Thyroid gland (tissue), 4 donors: Measurements from ENCODE around the gene IQSEC3. TPM values are rescaled to one million over a fixed set of nuclear protein-coding genes. Genes with fewer than 3 reads are reported as not detected.
"Not testable (repeated sequence)": the region's sequence is repeated elsewhere in the genome, so short reads cannot be mapped to it uniquely, and the experiment has no call there.

Experiments used
- DNase-seq, 2 donors: peaks; one replicate each; pipeline ENCODE4 v3.0.0-alpha.2; 2019
- H3K27ac ChIP-seq, 3 donors: fragments of 200-600 bp; sonication (generic); 1 replicate in 2 of 3; 2 replicates in 1 of 3; pipeline ENCODE4 v1.5.1; 2016 to 2019; ENCODE audit warnings: mild to moderate bottlenecking in 1 of 3, moderate library complexity in 1 of 3
- H3K27me3 ChIP-seq: fragments of 200-600 bp; sonication (generic); one replicate; pipeline ENCODE4 v1.5.1; 2019
- H3K36me3 ChIP-seq, 2 donors: fragments of 200-600 bp; sonication (generic); one replicate each; pipeline ENCODE4 v1.5.1; 2016 to 2019
- H3K4me1 ChIP-seq, 2 donors: fragments of 200-600 bp; sonication (generic); one replicate each; pipeline ENCODE4 v1.5.1; 2017 to 2019
- H3K4me3 ChIP-seq, 3 donors: fragments of 200-600 bp; sonication (generic); replicated peaks in 1 of 3; 1 replicate in 2 of 3; 2 replicates in 1 of 3; pipeline ENCODE4 v1.5.1; 2016; ENCODE audit warnings: mild to moderate bottlenecking in 1 of 3
- H3K9me3 ChIP-seq: fragments of 200-600 bp; sonication (generic); one replicate; pipeline ENCODE4 v1.5.1; 2017
- CTCF ChIP-seq, 6 experiments: fragments of 200-600 bp in 3 of 6; fragments of 450-650 bp in 3 of 6; sonication (generic) in 3 of 6; IDR thresholded peaks; one replicate each; pipeline ENCODE4 v1.5.1; 2016 to 2019; ENCODE audit warnings: antibody characterized with exemption in 6 of 6, mild to moderate bottlenecking in 2 of 6, inconsistent platforms in 1 of 6, moderate library complexity in 1 of 6
- POLR2A ChIP-seq, 2 donors: fragments of 450-650 bp; IDR thresholded peaks; one replicate each; pipeline ENCODE4 v1.6.1; 2017; ENCODE audit warnings: antibody characterized with exemption in 2 of 2, mild to moderate bottlenecking in 2 of 2, moderate library complexity in 1 of 2
- WGBS, 2 donors: methylation state at CpG; one replicate each; pipeline ENCODE4 v1.1.5; 2017; 5-methylcytosine and 5-hydroxymethylcytosine counted together
- intact Hi-C: fragments of 100-400 bp; cut with DNase I; formaldehyde crosslinking; loops from one replicate; pipeline ENCODE4 v1.15.1; 2023
- total RNA-seq, 4 donors: library from RNA; depleted of rRNA; stranded (reverse); fragments of >200 nt; gene quantifications; one replicate each; pipeline ENCODE4 v1.2.3, GENCODE V29; 2016

Gene IQSEC3
- total RNA-seq, 4 donors from 2014 or later, result 0.27 to 1.3 (median 1.0) TPM

GRCh38 chr12:22190-22529, 44.4 kb upstream of the IQSEC3 start:
- intact Hi-C loops, result no loop called here
- H3K27ac ChIP-seq, result no peak overlapping the region
- TF ChIP-seq CTCF (IDR thresholded peaks at IDR 0.05) (no peak), POLR2A (IDR thresholded peaks at IDR 0.05) (no peak)
- H3K36me3 ChIP-seq, result peaks cover 8 to 10% of the 10 kb centered on the region in 2 donors
- no peaks in the 10 kb centered on the region for H3K27me3 ChIP-seq
- 66 to 75% methylated on average over 4 of the region's 4 CpGs for WGBS, 2 donors
- DNase-seq, result no peak
- H3K4me1 ChIP-seq, result no peaks in the 10 kb centered on the region
- no peaks in the 10 kb centered on the region for H3K9me3 ChIP-seq
- no peak overlapping the region for H3K4me3 ChIP-seq

- no peak overlapping the region for H3K4me3 ChIP-seq
- no peak overlapping the region for H3K27ac ChIP-seq
- intact Hi-C loops, result no loop called here
- 75 to 85% methylated on average over 10 to 12 of the region's 12 CpGs for WGBS, 2 donors
- no peaks in the 10 kb centered on the region for H3K27me3 ChIP-seq
- H3K36me3 ChIP-seq, result peaks cover 8 to 10% of the 10 kb centered on the region in 2 donors
- H3K9me3 ChIP-seq, result no peaks in the 10 kb centered on the region
- no peak for DNase-seq
- no peaks in the 10 kb centered on the region for H3K4me1 ChIP-seq
- no peak for TF ChIP-seq POLR2A (IDR thresholded peaks at IDR 0.05)
- TF ChIP-seq CTCF (IDR thresholded peaks at IDR 0.05), result no peak
These were observed 43.9 kb upstream of the IQSEC3 start for GRCh38 chr12:22530-23201.

GRCh38 chr12:27904-28303, 38.7 kb upstream of the IQSEC3 start:
- H3K27ac ChIP-seq, H3K9me3 ChIP-seq, intact Hi-C loops, H3K36me3 ChIP-seq, H3K27me3 ChIP-seq, H3K4me1 ChIP-seq, H3K4me3 ChIP-seq, DNase-seq: not testable (repeated sequence)
- WGBS, 2 donors, result no CpG with 5 or more reads among the region's 5 CpGs

- intact Hi-C loops, H3K9me3 ChIP-seq, DNase-seq, H3K27ac ChIP-seq, H3K4me1 ChIP-seq, H3K36me3 ChIP-seq, H3K27me3 ChIP-seq, H3K4me3 ChIP-seq: not testable (repeated sequence)
- 70 to 82% methylated on average over 8 to 9 of the region's 9 CpGs for WGBS, 2 donors
These were observed 27.8 kb upstream of the IQSEC3 start for GRCh38 chr12:38775-39174.

GRCh38 chr12:39555-40265, 26.9 kb upstream of the IQSEC3 start:
- not testable (repeated sequence) for H3K27me3 ChIP-seq, DNase-seq
- WGBS, 2 donors, result 67 to 90% methylated on average over 3 to 5 of the region's 6 CpGs

GRCh38 chr12:44352-44751, 22.2 kb upstream of the IQSEC3 start:
- DNase-seq, H3K9me3 ChIP-seq, H3K4me3 ChIP-seq, H3K27me3 ChIP-seq, H3K27ac ChIP-seq, H3K36me3 ChIP-seq, H3K4me1 ChIP-seq, intact Hi-C loops: not testable (repeated sequence)
- WGBS, 2 donors, result 78 to 82% methylated on average over 5 to 8 of the region's 8 CpGs

More at GRCh38 chr12:39555-40265, 26.9 kb upstream of the IQSEC3 start:
- H3K9me3 ChIP-seq, H3K36me3 ChIP-seq, H3K4me3 ChIP-seq, intact Hi-C loops, H3K27ac ChIP-seq, H3K4me1 ChIP-seq: not testable (repeated sequence)

- DNase-seq, H3K4me1 ChIP-seq, H3K27ac ChIP-seq, H3K9me3 ChIP-seq, H3K4me3 ChIP-seq, H3K27me3 ChIP-seq, intact Hi-C loops, H3K36me3 ChIP-seq: not testable (repeated sequence)
- 76 to 77% methylated on average over 6 of the region's 6 CpGs for WGBS, 2 donors
These were observed 21.2 kb upstream of the IQSEC3 start for GRCh38 chr12:45235-45990.

GRCh38 chr12:45991-46358, 20.6 kb upstream of the IQSEC3 start:
- DNase-seq, H3K9me3 ChIP-seq, H3K27ac ChIP-seq, H3K4me1 ChIP-seq, H3K27me3 ChIP-seq, H3K36me3 ChIP-seq, intact Hi-C loops, H3K4me3 ChIP-seq: not testable (repeated sequence)
- WGBS, 2 donors, result 60 to 100% methylated on average over 1 to 2 of the region's 5 CpGs

GRCh38 chr12:46542-46941, 20.0 kb upstream of the IQSEC3 start:
- intact Hi-C loops, H3K4me1 ChIP-seq, H3K27ac ChIP-seq, H3K9me3 ChIP-seq, H3K27me3 ChIP-seq, DNase-seq, H3K36me3 ChIP-seq, H3K4me3 ChIP-seq: not testable (repeated sequence)
- WGBS, 2 donors, result 67% methylated on average over 5 of the region's 5 CpGs

GRCh38 chr12:47699-48226, 18.8 kb upstream of the IQSEC3 start:
- H3K4me1 ChIP-seq, H3K4me3 ChIP-seq, H3K9me3 ChIP-seq, H3K27ac ChIP-seq, DNase-seq, intact Hi-C loops, H3K36me3 ChIP-seq, H3K27me3 ChIP-seq: not testable (repeated sequence)
- WGBS, 2 donors, result 65 to 84% methylated on average over 3 of the region's 3 CpGs
